SU-DHL-6 (cell line): ENCODE data around the gene LARP4B.

Experiments
- H2AFZ ChIP-seq: fragments of 200-600 bp; sonication (generic); 2 replicates; pipeline ENCODE4 v1.6.1; 2014; ENCODE audit warnings: low read depth, mild to moderate bottlenecking, moderate library complexity, mixed read lengths, antibody characterized with exemption, low read length; ENCODE audit not compliant: severe bottlenecking
- H3F3A ChIP-seq: fragments of 200-600 bp; shearing (Covaris generic); 2 replicates; pipeline ENCODE4 v1.6.0; 2016; ENCODE audit warnings: antibody characterized with exemption, mild to moderate bottlenecking; ENCODE audit not compliant: insufficient read depth
- H3K27ac ChIP-seq: fragments of 200-600 bp; sonication (generic); 2 replicates; pipeline ENCODE4 v1.5.1; 2016; ENCODE audit warnings: low read depth, mild to moderate bottlenecking, low read length, moderate library complexity, mixed read lengths
- H3K27me3 ChIP-seq: fragments of 200-600 bp; sonication (generic), shearing (Covaris generic); 2 replicates; pipeline ENCODE4 v1.6.0; 2014; ENCODE audit warnings: mild to moderate bottlenecking, low read length
- H3K36me3 ChIP-seq: fragments of 200-600 bp; sonication (generic); 2 replicates; pipeline ENCODE4 v1.6.1; 2014; ENCODE audit warnings: mild to moderate bottlenecking, low read length, mixed read lengths
- H3K4me2 ChIP-seq: fragments of 300-600, 200-600 bp; shearing (Covaris generic), sonication (generic); 2 replicates; pipeline ENCODE4 v1.6.0; 2014; ENCODE audit warnings: low read length, low read depth, mild to moderate bottlenecking; ENCODE audit not compliant: poor library complexity, severe bottlenecking
- H3K4me3 ChIP-seq: fragments of 200-600 bp; sonication (generic); 2 replicates; pipeline ENCODE4 v1.5.1; 2014; ENCODE audit warnings: antibody characterized with exemption, low read length, mild to moderate bottlenecking, mixed read lengths; ENCODE audit not compliant: insufficient read depth, poor library complexity, severe bottlenecking
- H3K79me2 ChIP-seq: fragments of 200-600 bp; sonication (generic); 2 replicates; pipeline ENCODE4 v1.6.1; 2014; ENCODE audit warnings: mild to moderate bottlenecking, low read length, moderate library complexity; ENCODE audit not compliant: insufficient read depth
- H3K9ac ChIP-seq: fragments of 200-600 bp; sonication (generic); 2 replicates; pipeline ENCODE4 v1.7.0; 2014; ENCODE audit warnings: mild to moderate bottlenecking, low read length
- H3K9me2 ChIP-seq: fragments of 200-600 bp; sonication (generic); replicated peaks from 2 replicates; pipeline ENCODE4 v1.6.1; 2014; ENCODE audit warnings: low read length; ENCODE audit not compliant: insufficient read depth
- H3K9me3 ChIP-seq: fragments of 200-600 bp; sonication (generic); 2 replicates; pipeline ENCODE4 v1.6.1; 2014; ENCODE audit warnings: low read length, mixed read lengths; ENCODE audit not compliant: insufficient read depth
- H4K20me1 ChIP-seq: fragments of 200-600 bp; sonication (generic); 2 replicates; pipeline ENCODE4 v1.6.1; 2014; ENCODE audit warnings: low read depth, mild to moderate bottlenecking, antibody characterized with exemption, low read length, moderate library complexity, mixed read lengths
- EZH2phosphoT487 ChIP-seq: fragments of 200-600 bp; sonication (generic), shearing (Covaris generic); conservative IDR thresholded peaks from 2 replicates; pipeline ENCODE4 v1.6.1; 2018; ENCODE audit warnings: mild to moderate bottlenecking, antibody characterized with exemption, low read length, moderate library complexity, mixed read lengths
- TF ChIP-seq, protein P1 (sequence below): fragments of 200-600 bp; sonication (generic); IDR thresholded peaks from one replicate; pipeline ENCODE4 v1.5.1; 2017; ENCODE audit warnings: antibody characterized with exemption, mild to moderate bottlenecking, low read length, moderate library complexity; ENCODE audit not compliant: insufficient read depth, poor library complexity, severe bottlenecking

LARP4B gene

GRCh38 chr10:970311-971149 lies 39.0 kb upstream of the LARP4B start:
- H3K9me3 ChIP-seq: no peaks in the 10 kb centered on the region
- H3K4me2 ChIP-seq: no peak overlapping the region
- H3K79me2 ChIP-seq: no peaks in the 10 kb centered on the region
- H4K20me1 ChIP-seq: no peaks in the 10 kb centered on the region
- H3K36me3 ChIP-seq: no peaks in the 10 kb centered on the region
- no peaks in the 10 kb centered on the region for H3F3A ChIP-seq
- H3K27me3 ChIP-seq: no peaks in the 10 kb centered on the region
- H3K4me3 ChIP-seq: no peak overlapping the region
- TF ChIP-seq, protein P1, sequence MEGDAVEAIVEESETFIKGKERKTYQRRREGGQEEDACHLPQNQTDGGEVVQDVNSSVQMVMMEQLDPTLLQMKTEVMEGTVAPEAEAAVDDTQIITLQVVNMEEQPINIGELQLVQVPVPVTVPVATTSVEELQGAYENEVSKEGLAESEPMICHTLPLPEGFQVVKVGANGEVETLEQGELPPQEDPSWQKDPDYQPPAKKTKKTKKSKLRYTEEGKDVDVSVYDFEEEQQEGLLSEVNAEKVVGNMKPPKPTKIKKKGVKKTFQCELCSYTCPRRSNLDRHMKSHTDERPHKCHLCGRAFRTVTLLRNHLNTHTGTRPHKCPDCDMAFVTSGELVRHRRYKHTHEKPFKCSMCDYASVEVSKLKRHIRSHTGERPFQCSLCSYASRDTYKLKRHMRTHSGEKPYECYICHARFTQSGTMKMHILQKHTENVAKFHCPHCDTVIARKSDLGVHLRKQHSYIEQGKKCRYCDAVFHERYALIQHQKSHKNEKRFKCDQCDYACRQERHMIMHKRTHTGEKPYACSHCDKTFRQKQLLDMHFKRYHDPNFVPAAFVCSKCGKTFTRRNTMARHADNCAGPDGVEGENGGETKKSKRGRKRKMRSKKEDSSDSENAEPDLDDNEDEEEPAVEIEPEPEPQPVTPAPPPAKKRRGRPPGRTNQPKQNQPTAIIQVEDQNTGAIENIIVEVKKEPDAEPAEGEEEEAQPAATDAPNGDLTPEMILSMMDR: no peak
- no peak for TF ChIP-seq EZH2phosphoT487
- no peak overlapping the region for H3K9ac ChIP-seq
- H2AFZ ChIP-seq: no peak overlapping the region
- H3K9me2 ChIP-seq: no peaks in the 10 kb centered on the region
- H3K27ac ChIP-seq: no peak overlapping the region

- H3K27me3 ChIP-seq: no peaks in the 10 kb centered on the region
- H3F3A ChIP-seq: no peaks in the 10 kb centered on the region
- H3K27ac ChIP-seq: no peak overlapping the region
- H3K79me2 ChIP-seq: no peaks in the 10 kb centered on the region
- no peaks in the 10 kb centered on the region for H3K9me2 ChIP-seq
- no peak overlapping the region for H3K4me2 ChIP-seq
- no peak overlapping the region for H2AFZ ChIP-seq
- no peaks in the 10 kb centered on the region for H3K36me3 ChIP-seq
- no peak overlapping the region for H3K9ac ChIP-seq
- H3K9me3 ChIP-seq: no peaks in the 10 kb centered on the region
- H4K20me1 ChIP-seq: no peaks in the 10 kb centered on the region
- no peak overlapping the region for H3K4me3 ChIP-seq
- TF ChIP-seq EZH2phosphoT487: no peak
- TF ChIP-seq, protein P1: no peak
Measured at GRCh38 chr10:969473-970150, 38.1 kb upstream of the LARP4B start.

- Histone ChIP-seq H3K9ac (no peak overlapping the region), H3K27ac (no peak overlapping the region), H3K9me3 (no peaks in the 10 kb centered on the region), H3K9me2 (no peaks in the 10 kb centered on the region), H4K20me1 (no peaks in the 10 kb centered on the region), H3F3A (no peaks in the 10 kb centered on the region), H2AFZ (no peak overlapping the region), H3K36me3 (no peaks in the 10 kb centered on the region), H3K4me2 (no peak overlapping the region), H3K27me3 (no peaks in the 10 kb centered on the region), H3K79me2 (no peaks in the 10 kb centered on the region), H3K4me3 (no peak overlapping the region)
- no peak for TF ChIP-seq EZH2phosphoT487
- TF ChIP-seq, protein P1: no peak
Measured at GRCh38 chr10:968546-969199, 37.2 kb upstream of the LARP4B start.
